ENCODE results near the gene LRRC8D. TPM values are rescaled to one million over a fixed set of nuclear protein-coding genes. Genes with fewer than 3 reads are reported as not detected.

Gene LRRC8D
- total RNA-seq, 2 donors from 2014 or later, result 8.5 to 49.6 TPM

GRCh38 chr1:89892816-89893215 is 72.0 kb downstream of the LRRC8D start:
- H3K36me3 ChIP-seq, result no peaks in the 10 kb centered on the region
- H3K27me3 ChIP-seq (replicated peaks; ENCODE audit: insufficient read depth), result no peaks in the 10 kb centered on the region
- no peaks in the 10 kb centered on the region for H3K9me3 ChIP-seq
- WGBS, result 100% methylated on average over 1 of the region's 1 CpG
- intact Hi-C loops (cut with DNase I), result no loop called here
- H3K27ac ChIP-seq, result no peak overlapping the region
- TF ChIP-seq POLR2AphosphoS5 (IDR thresholded peaks at IDR 0.05) (no peak), POLR2A (IDR thresholded peaks at IDR 0.05) (no peak)
- TF ChIP-seq, protein P1, sequence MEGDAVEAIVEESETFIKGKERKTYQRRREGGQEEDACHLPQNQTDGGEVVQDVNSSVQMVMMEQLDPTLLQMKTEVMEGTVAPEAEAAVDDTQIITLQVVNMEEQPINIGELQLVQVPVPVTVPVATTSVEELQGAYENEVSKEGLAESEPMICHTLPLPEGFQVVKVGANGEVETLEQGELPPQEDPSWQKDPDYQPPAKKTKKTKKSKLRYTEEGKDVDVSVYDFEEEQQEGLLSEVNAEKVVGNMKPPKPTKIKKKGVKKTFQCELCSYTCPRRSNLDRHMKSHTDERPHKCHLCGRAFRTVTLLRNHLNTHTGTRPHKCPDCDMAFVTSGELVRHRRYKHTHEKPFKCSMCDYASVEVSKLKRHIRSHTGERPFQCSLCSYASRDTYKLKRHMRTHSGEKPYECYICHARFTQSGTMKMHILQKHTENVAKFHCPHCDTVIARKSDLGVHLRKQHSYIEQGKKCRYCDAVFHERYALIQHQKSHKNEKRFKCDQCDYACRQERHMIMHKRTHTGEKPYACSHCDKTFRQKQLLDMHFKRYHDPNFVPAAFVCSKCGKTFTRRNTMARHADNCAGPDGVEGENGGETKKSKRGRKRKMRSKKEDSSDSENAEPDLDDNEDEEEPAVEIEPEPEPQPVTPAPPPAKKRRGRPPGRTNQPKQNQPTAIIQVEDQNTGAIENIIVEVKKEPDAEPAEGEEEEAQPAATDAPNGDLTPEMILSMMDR (IDR thresholded peaks at IDR 0.05), result no peak
- no peak overlapping the region for H3K4me3 ChIP-seq
- no peaks in the 10 kb centered on the region for H3K4me1 ChIP-seq (replicated peaks)
- DNase-seq (ENCODE audit: low spot score), result no peak

DNA sequence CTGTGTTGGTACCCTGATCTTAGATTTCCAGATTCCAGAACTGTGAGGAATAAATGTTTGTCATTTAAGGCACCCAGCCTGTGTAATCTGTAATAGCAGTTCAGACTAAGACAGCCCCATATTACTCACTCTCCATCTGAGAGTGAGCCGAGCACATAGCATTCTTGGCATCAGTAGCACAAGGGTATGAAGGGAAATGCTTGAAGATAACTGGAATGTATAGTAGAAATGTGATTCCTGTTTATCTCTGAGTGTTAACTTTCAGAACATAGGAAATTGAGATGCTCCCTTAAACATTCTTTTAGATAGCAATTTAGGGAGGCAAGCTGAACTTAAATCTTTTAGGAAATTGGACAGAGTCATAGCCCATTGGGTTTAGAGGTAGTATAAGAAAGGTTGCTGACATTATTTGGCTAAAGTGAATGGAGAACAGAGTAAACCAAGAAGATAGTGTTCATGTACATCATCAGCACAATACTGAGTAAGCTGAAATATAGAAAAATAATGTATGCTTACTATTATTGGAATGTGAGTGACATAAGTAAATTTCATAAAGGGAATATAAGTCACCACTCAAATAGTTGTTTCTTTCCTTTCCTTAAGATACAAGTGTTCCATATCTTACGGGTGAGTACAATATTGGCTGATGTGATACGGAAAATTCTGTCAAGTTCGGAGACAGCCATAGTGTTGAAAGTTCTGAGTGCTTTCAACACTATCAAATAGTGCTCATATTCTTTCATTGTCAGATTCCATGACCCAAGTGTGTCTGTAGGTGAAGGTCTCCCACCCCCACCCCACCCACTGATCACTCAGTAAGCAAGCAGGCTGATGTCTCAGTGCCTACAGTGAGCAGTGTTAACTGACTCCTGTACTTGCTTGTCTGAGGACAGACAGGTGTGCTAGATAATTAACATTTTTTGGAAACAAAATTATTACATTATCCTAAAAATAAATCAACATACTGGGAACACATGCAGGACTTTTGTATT is 73.7 kb downstream of the LRRC8D start:
- H3K9me3 ChIP-seq, result no peaks in the 10 kb centered on the region
- no peaks in the 10 kb centered on the region for H3K4me1 ChIP-seq (replicated peaks)
- H3K4me3 ChIP-seq, result no peak overlapping the region
- H3K36me3 ChIP-seq, result no peaks in the 10 kb centered on the region
- 85% methylated on average over 4 of the region's 4 CpGs for WGBS
- H3K27ac ChIP-seq, result no peak overlapping the region
- TF ChIP-seq POLR2AphosphoS5 (IDR thresholded peaks at IDR 0.05) (no peak), POLR2A (IDR thresholded peaks at IDR 0.05) (no peak)
- no peak for DNase-seq (ENCODE audit: low spot score)
- no peaks in the 10 kb centered on the region for H3K27me3 ChIP-seq (replicated peaks; ENCODE audit: insufficient read depth)
- intact Hi-C loops (cut with DNase I), result no loop called here

- H3K4me3 ChIP-seq, result no peak overlapping the region
- no peaks in the 10 kb centered on the region for H3K36me3 ChIP-seq
- DNase-seq (ENCODE audit: low spot score), result no peak
- WGBS, result 86% methylated on average over 11 of the region's 11 CpGs
- no peaks in the 10 kb centered on the region for H3K27me3 ChIP-seq (replicated peaks; ENCODE audit: insufficient read depth)
- H3K27ac ChIP-seq, result no peak overlapping the region
- intact Hi-C loops (cut with DNase I), result no loop called here
- TF ChIP-seq POLR2A (IDR thresholded peaks at IDR 0.05), result no peak
- TF ChIP-seq, protein P1 (IDR thresholded peaks at IDR 0.05), result no peak
- no peak for TF ChIP-seq POLR2AphosphoS5 (IDR thresholded peaks at IDR 0.05)
- no peaks in the 10 kb centered on the region for H3K4me1 ChIP-seq (replicated peaks)
- no peaks in the 10 kb centered on the region for H3K9me3 ChIP-seq
Observed at GRCh38 chr1:89896105-89896942, 75.5 kb downstream of the LRRC8D start.

- H3K36me3 ChIP-seq, result no peaks in the 10 kb centered on the region
- H3K4me3 ChIP-seq, result no peak overlapping the region
- no peaks in the 10 kb centered on the region for H3K9me3 ChIP-seq
- H3K27ac ChIP-seq, result no peak overlapping the region
- WGBS, result 91% methylated on average over 8 of the region's 8 CpGs
- H3K4me1 ChIP-seq (replicated peaks), result no peaks in the 10 kb centered on the region
- DNase-seq (ENCODE audit: low spot score), result no peak
- H3K27me3 ChIP-seq (replicated peaks; ENCODE audit: insufficient read depth), result no peaks in the 10 kb centered on the region
- no peak for TF ChIP-seq POLR2A (IDR thresholded peaks at IDR 0.05)
- TF ChIP-seq, protein P1 (IDR thresholded peaks at IDR 0.05), result no peak
- no peak for TF ChIP-seq POLR2AphosphoS5 (IDR thresholded peaks at IDR 0.05)
- intact Hi-C loops (cut with DNase I), result no loop called here
Observed at GRCh38 chr1:89897347-89898133, 76.7 kb downstream of the LRRC8D start.
